Measurements from ENCODE around the gene STX16.

DNA sequence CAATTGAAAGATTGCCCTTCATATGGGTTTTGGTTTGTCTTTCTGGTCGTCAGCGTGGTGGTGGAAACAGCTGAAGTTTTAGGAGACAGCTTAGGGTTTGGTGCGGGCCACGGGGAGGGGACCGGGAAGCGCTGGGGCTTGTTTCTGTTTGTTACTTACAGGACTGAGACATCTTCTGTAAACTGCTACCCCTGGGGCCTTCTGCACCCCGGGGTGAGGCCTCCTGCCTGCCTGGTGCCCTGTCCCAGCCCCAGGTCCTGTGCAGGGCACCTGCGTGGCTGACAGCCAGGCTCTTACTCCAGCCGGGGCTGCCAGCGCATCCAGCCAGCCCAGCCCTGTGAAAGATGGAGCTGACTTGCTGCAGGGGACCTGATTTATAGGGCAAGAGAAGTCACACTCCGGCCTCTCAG lies 64.3 kb downstream of the STX16 start:
- no peak for TF ChIP-seq POLR2A (IDR thresholded peaks at IDR 0.05)
- TF ChIP-seq, protein P1, sequence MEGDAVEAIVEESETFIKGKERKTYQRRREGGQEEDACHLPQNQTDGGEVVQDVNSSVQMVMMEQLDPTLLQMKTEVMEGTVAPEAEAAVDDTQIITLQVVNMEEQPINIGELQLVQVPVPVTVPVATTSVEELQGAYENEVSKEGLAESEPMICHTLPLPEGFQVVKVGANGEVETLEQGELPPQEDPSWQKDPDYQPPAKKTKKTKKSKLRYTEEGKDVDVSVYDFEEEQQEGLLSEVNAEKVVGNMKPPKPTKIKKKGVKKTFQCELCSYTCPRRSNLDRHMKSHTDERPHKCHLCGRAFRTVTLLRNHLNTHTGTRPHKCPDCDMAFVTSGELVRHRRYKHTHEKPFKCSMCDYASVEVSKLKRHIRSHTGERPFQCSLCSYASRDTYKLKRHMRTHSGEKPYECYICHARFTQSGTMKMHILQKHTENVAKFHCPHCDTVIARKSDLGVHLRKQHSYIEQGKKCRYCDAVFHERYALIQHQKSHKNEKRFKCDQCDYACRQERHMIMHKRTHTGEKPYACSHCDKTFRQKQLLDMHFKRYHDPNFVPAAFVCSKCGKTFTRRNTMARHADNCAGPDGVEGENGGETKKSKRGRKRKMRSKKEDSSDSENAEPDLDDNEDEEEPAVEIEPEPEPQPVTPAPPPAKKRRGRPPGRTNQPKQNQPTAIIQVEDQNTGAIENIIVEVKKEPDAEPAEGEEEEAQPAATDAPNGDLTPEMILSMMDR (IDR thresholded peaks at IDR 0.05) = no peak

All from sigmoid colon (tissue), 3 donors.